Liver (tissue), 9 donors: ENCODE results near the gene PALLD. TPM values are rescaled to one million over a fixed set of nuclear protein-coding genes. Genes with fewer than 3 reads are reported as not detected.

Source experiments
- DNase-seq: peaks from one replicate; pipeline ENCODE4 v3.0.0-alpha.2; 2017; ENCODE audit warnings: low spot score
- H3K27ac ChIP-seq, 2 donors: one replicate each; pipeline ENCODE4 v1.7.0; 2013; ENCODE audit warnings: inconsistent platforms in 2 of 2, low read length in 2 of 2, control low read depth in 1 of 2, low read depth in 1 of 2, mild to moderate bottlenecking in 1 of 2
- H3K27me3 ChIP-seq, 4 donors: one replicate each; pipeline versions ENCODE4 v1.6.1 to v1.7.0; 2013; ENCODE audit warnings: low read length in 3 of 4, inconsistent platforms in 1 of 4, mild to moderate bottlenecking in 1 of 4, moderate library complexity in 1 of 4; ENCODE audit not compliant: control insufficient read depth in 4 of 4, insufficient read depth in 4 of 4
- H3K36me3 ChIP-seq, 4 donors: one replicate each; pipeline versions ENCODE4 v1.6.1 to v1.7.0; 2013; ENCODE audit warnings: low read length in 3 of 4, mild to moderate bottlenecking in 3 of 4, low read depth in 1 of 4, moderate library complexity in 1 of 4; ENCODE audit not compliant: control insufficient read depth in 4 of 4, insufficient read depth in 3 of 4
- H3K4me1 ChIP-seq, 4 donors: one replicate each; pipeline versions ENCODE4 v1.6.1 to v1.7.0; 2013; ENCODE audit warnings: low read length in 3 of 4, mild to moderate bottlenecking in 3 of 4, moderate library complexity in 1 of 4; ENCODE audit not compliant: control insufficient read depth in 4 of 4, insufficient read depth in 4 of 4
- H3K4me3 ChIP-seq, 3 donors: one replicate each; pipeline versions ENCODE4 v1.6.1 to v1.7.0; 2013; ENCODE audit warnings: low read length in 3 of 3, control low read depth in 1 of 3, low read depth in 1 of 3, mild to moderate bottlenecking in 1 of 3
- H3K9ac ChIP-seq, 2 donors: one replicate each; pipeline ENCODE4 v1.7.0; 2013; ENCODE audit warnings: low read length in 2 of 2, mild to moderate bottlenecking in 2 of 2, moderate library complexity in 2 of 2, control low read depth in 1 of 2, low read depth in 1 of 2
- H3K9me3 ChIP-seq, 4 donors: one replicate each; pipeline versions ENCODE4 v1.6.1 to v1.7.0; 2013; ENCODE audit warnings: low read length in 3 of 4; ENCODE audit not compliant: control insufficient read depth in 4 of 4
- FOXA1 ChIP-seq: IDR thresholded peaks from 2 replicates; pipeline ENCODE4 v1.6.1; 2016; ENCODE audit warnings: antibody characterized with exemption
- GABPA ChIP-seq, 2 donors: IDR thresholded peaks in 1 of 2; conservative IDR thresholded peaks in 1 of 2; 2 replicates each; pipeline ENCODE4 v1.6.1; 2016; ENCODE audit warnings: antibody characterized with exemption in 2 of 2, mild to moderate bottlenecking in 1 of 2, moderate library complexity in 1 of 2
- HNF4A ChIP-seq, 2 donors: conservative IDR thresholded peaks; 2 replicates each; pipeline ENCODE4 v1.6.1; 2016; ENCODE audit warnings: antibody characterized with exemption in 2 of 2, mild to moderate bottlenecking in 2 of 2
- HNF4G ChIP-seq: IDR thresholded peaks from 2 replicates; pipeline ENCODE4 v1.6.1; 2016; ENCODE audit warnings: antibody characterized with exemption
- JUND ChIP-seq, 2 donors: IDR thresholded peaks; 2 replicates each; pipeline ENCODE4 v1.6.1; 2016; ENCODE audit warnings: antibody characterized with exemption in 2 of 2
- RXRA ChIP-seq, 2 donors: IDR thresholded peaks; 2 replicates each; pipeline ENCODE4 v1.6.1; 2017 to 2018; ENCODE audit warnings: antibody characterized with exemption in 2 of 2, mild to moderate bottlenecking in 1 of 2
- SP1 ChIP-seq: IDR thresholded peaks from 2 replicates; pipeline ENCODE4 v1.6.1; 2018; ENCODE audit warnings: antibody characterized with exemption, mild to moderate bottlenecking
- TAF1 ChIP-seq: conservative IDR thresholded peaks from 2 replicates; pipeline ENCODE4 v1.6.1; 2016; ENCODE audit warnings: antibody characterized with exemption, mild to moderate bottlenecking
- YY1 ChIP-seq: IDR thresholded peaks from 2 replicates; pipeline ENCODE4 v1.6.1; 2016; ENCODE audit warnings: antibody characterized with exemption, mild to moderate bottlenecking
- WGBS: extraction: QIAGEN DNeasy Blood & Tissue Kit; methylation state at CpG from one replicate; pipeline ENCODE4 v1.1.7; 2013; 5-methylcytosine and 5-hydroxymethylcytosine counted together
- polyA plus RNA-seq, 2 donors: library from polyadenylated mRNA; stranded (reverse) in 1 of 2; unstranded in 1 of 2; fragments of 200-250 nt in 1 of 2; fragments of >200 nt in 1 of 2; fragmentation: Nextera tagmentation in 1 of 2; extraction: Ambion mirVana in 1 of 2; gene quantifications; one replicate each; pipeline versions ENCODE4 v1.2.1 to v1.2.3, GENCODE V29; 2013 to 2015
- total RNA-seq, 2 donors: library from RNA; depleted of rRNA; stranded (reverse); fragments of >200 nt; gene quantifications; one replicate each; pipeline ENCODE4 v1.2.3, GENCODE V29; 2014
- TF ChIP-seq, protein P1 (sequence below): IDR thresholded peaks from 2 replicates; pipeline ENCODE4 v1.6.1; 2016; ENCODE audit warnings: antibody characterized with exemption, mild to moderate bottlenecking
- TF ChIP-seq, protein P2 (sequence below): IDR thresholded peaks from 2 replicates; pipeline ENCODE4 v1.6.1; 2016; ENCODE audit warnings: antibody characterized with exemption
- TF ChIP-seq, protein P3 (sequence below): fragments of 150-350 bp; IDR thresholded peaks from 2 replicates; pipeline ENCODE4 v1.5.1; 2017; ENCODE audit warnings: improper control_type of control experiment, low read depth, low read length; ENCODE audit not compliant: missing input control
- TF ChIP-seq, protein P4 (sequence below): IDR thresholded peaks from 2 replicates; pipeline ENCODE4 v1.6.1; 2016; ENCODE audit warnings: antibody characterized with exemption
- TF ChIP-seq, protein P5 (sequence below): IDR thresholded peaks from 2 replicates; pipeline ENCODE4 v1.6.1; 2016; ENCODE audit warnings: antibody characterized with exemption
- donor health status: healthy.
- donor health status: healthy.
- donor health status: healthy.
- donor health status: healthy.
- donor health status: healthy.

PALLD gene
- total and polyA plus RNA-seq, 4 donors = 9.0 to 26.3 (median 14.7) TPM

DNA sequence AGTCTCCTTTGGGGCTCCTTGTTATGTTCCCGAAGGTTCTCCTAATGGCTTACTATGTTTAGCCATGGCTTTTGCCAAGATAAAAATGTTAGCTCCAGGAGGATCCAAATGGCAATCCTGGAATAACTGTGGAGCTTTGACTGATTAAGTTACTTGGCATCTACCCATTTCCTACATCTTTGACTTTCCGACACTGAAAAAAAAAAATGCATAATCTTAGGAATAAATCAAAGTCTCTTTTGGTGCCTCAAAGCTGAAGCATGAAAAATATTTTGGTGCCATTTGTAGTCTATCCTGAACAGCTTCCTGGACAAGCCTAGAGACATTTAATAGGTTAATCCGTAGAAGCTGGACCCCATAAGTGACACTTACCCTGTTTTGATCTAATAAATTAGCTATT, 191.7 kb downstream of the PALLD start:
- no peaks in the 10 kb centered on the region for H3K36me3 ChIP-seq
- H3K4me3 ChIP-seq = no peak overlapping the region
- H3K27me3 ChIP-seq = no peaks in the 10 kb centered on the region
- no peak for TF ChIP-seq JUND (IDR thresholded peaks at IDR 0.05)
- no peak for TF ChIP-seq SP1
- no peak for TF ChIP-seq HNF4A (conservative IDR thresholded peaks at IDR 0.05)
- TF ChIP-seq, protein P1, sequence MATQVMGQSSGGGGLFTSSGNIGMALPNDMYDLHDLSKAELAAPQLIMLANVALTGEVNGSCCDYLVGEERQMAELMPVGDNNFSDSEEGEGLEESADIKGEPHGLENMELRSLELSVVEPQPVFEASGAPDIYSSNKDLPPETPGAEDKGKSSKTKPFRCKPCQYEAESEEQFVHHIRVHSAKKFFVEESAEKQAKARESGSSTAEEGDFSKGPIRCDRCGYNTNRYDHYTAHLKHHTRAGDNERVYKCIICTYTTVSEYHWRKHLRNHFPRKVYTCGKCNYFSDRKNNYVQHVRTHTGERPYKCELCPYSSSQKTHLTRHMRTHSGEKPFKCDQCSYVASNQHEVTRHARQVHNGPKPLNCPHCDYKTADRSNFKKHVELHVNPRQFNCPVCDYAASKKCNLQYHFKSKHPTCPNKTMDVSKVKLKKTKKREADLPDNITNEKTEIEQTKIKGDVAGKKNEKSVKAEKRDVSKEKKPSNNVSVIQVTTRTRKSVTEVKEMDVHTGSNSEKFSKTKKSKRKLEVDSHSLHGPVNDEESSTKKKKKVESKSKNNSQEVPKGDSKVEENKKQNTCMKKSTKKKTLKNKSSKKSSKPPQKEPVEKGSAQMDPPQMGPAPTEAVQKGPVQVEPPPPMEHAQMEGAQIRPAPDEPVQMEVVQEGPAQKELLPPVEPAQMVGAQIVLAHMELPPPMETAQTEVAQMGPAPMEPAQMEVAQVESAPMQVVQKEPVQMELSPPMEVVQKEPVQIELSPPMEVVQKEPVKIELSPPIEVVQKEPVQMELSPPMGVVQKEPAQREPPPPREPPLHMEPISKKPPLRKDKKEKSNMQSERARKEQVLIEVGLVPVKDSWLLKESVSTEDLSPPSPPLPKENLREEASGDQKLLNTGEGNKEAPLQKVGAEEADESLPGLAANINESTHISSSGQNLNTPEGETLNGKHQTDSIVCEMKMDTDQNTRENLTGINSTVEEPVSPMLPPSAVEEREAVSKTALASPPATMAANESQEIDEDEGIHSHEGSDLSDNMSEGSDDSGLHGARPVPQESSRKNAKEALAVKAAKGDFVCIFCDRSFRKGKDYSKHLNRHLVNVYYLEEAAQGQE = no peak
- TF ChIP-seq, protein P2, sequence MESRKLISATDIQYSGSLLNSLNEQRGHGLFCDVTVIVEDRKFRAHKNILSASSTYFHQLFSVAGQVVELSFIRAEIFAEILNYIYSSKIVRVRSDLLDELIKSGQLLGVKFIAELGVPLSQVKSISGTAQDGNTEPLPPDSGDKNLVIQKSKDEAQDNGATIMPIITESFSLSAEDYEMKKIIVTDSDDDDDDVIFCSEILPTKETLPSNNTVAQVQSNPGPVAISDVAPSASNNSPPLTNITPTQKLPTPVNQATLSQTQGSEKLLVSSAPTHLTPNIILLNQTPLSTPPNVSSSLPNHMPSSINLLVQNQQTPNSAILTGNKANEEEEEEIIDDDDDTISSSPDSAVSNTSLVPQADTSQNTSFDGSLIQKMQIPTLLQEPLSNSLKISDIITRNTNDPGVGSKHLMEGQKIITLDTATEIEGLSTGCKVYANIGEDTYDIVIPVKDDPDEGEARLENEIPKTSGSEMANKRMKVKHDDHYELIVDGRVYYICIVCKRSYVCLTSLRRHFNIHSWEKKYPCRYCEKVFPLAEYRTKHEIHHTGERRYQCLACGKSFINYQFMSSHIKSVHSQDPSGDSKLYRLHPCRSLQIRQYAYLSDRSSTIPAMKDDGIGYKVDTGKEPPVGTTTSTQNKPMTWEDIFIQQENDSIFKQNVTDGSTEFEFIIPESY = no peak
- TF ChIP-seq RXRA (IDR thresholded peaks at IDR 0.05) = no peak
- TF ChIP-seq, protein P3, sequence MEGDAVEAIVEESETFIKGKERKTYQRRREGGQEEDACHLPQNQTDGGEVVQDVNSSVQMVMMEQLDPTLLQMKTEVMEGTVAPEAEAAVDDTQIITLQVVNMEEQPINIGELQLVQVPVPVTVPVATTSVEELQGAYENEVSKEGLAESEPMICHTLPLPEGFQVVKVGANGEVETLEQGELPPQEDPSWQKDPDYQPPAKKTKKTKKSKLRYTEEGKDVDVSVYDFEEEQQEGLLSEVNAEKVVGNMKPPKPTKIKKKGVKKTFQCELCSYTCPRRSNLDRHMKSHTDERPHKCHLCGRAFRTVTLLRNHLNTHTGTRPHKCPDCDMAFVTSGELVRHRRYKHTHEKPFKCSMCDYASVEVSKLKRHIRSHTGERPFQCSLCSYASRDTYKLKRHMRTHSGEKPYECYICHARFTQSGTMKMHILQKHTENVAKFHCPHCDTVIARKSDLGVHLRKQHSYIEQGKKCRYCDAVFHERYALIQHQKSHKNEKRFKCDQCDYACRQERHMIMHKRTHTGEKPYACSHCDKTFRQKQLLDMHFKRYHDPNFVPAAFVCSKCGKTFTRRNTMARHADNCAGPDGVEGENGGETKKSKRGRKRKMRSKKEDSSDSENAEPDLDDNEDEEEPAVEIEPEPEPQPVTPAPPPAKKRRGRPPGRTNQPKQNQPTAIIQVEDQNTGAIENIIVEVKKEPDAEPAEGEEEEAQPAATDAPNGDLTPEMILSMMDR = no peak
- no peak for TF ChIP-seq YY1
- TF ChIP-seq TAF1 = no peak
- no peak for TF ChIP-seq FOXA1
- TF ChIP-seq, protein P4, sequence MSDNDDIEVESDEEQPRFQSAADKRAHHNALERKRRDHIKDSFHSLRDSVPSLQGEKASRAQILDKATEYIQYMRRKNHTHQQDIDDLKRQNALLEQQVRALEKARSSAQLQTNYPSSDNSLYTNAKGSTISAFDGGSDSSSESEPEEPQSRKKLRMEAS = no peak
- TF ChIP-seq, protein P5, sequence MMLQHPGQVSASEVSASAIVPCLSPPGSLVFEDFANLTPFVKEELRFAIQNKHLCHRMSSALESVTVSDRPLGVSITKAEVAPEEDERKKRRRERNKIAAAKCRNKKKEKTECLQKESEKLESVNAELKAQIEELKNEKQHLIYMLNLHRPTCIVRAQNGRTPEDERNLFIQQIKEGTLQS = no peak
- H3K27ac ChIP-seq = no peak overlapping the region
- WGBS = 91% methylated on average over 3 of the region's 3 CpGs
- no peaks in the 10 kb centered on the region for H3K4me1 ChIP-seq
- no peaks in the 10 kb centered on the region for H3K9me3 ChIP-seq
- no peak overlapping the region for H3K9ac ChIP-seq
- DNase-seq = no peak

DNA sequence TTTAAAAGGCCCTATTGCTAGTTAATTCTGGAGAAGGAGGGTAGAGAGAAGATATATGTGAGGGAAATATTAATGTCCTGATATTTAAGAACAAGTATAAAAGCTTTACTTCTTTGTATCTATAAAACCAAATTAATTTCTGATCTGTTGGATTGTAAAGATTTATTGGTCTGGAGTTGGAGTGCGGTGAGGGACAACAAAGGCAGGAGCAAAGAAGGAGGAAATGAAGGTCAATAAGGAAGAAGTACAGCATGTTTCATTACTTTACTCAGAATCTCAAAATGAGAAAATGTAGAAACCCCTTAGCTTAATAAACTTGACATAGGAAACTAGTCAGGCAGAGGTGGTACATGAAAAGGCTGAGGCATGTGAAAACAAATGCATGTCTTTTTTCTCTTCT, 192.9 kb downstream of the PALLD start:
- TF ChIP-seq YY1 = no peak
- TF ChIP-seq GABPA (IDR thresholded peaks at IDR 0.05 in 1 of 2, conservative IDR thresholded peaks at IDR 0.05 in 1 of 2) = no peak
- TF ChIP-seq HNF4A (conservative IDR thresholded peaks at IDR 0.05) = no peak
- no peak for TF ChIP-seq HNF4G
- TF ChIP-seq, protein P3 = no peak
- TF ChIP-seq SP1 = no peak
- no peak overlapping the region for H3K4me3 ChIP-seq

More for the DNA sequence above, 192.9 kb downstream of the PALLD start:
- H3K4me1 ChIP-seq = no peaks in the 10 kb centered on the region
- 94% methylated on average over 1 of the region's 1 CpG for WGBS
- H3K9me3 ChIP-seq = no peaks in the 10 kb centered on the region
- no peaks in the 10 kb centered on the region for H3K27me3 ChIP-seq
- no peak for DNase-seq
- H3K9ac ChIP-seq = no peak overlapping the region
- H3K27ac ChIP-seq = no peak overlapping the region
- no peaks in the 10 kb centered on the region for H3K36me3 ChIP-seq
